HEK293T (cell line): ENCODE measurements around the gene TMEM223.

Source experiments
- CTCF ChIA-PET: fragments of 350-600 bp; formaldehyde crosslinking; extraction: SDS; loops from one replicate; lab custom pipeline; 2021; ENCODE audit warnings: antibody characterized with exemption, inconsistent platforms; lab: Yijun Ruan, JAX
- POLR2A ChIA-PET: fragments of 350-600 bp; formaldehyde crosslinking; extraction: SDS; loops from one replicate; lab custom pipeline; 2020; ENCODE audit warnings: antibody characterized with exemption, inconsistent platforms; lab: Yijun Ruan, JAX
- DNase-seq: peaks from one replicate; pipeline ENCODE4 v3.0.0; 2012; ENCODE audit warnings: mixed read lengths; ENCODE audit errors: extremely low spot score
- ARNT ChIP-seq: fragments of 450-650 bp; IDR thresholded peaks from 2 replicates; pipeline ENCODE4 v1.6.1; 2017; ENCODE audit warnings: mild to moderate bottlenecking
- BHLHE40 ChIP-seq: fragments of 450-650 bp; IDR thresholded peaks from 2 replicates; pipeline ENCODE4 v1.6.1; 2016; ENCODE audit warnings: mild to moderate bottlenecking, moderate library complexity, borderline replicate concordance
- CTBP1 ChIP-seq: fragments of 450-650 bp; IDR thresholded peaks from 2 replicates; pipeline ENCODE4 v1.6.1; 2016; ENCODE audit warnings: borderline replicate concordance
- ELF4 ChIP-seq: fragments of 450-650 bp; IDR thresholded peaks from 2 replicates; pipeline ENCODE4 v1.6.1; 2017; ENCODE audit warnings: antibody characterized with exemption
- FOXA1 ChIP-seq: fragments of 450-650 bp; IDR thresholded peaks from 2 replicates; pipeline ENCODE4 v1.6.1; 2016; ENCODE audit warnings: mild to moderate bottlenecking
- FOXK2 ChIP-seq: fragments of 450-650 bp; IDR thresholded peaks from 2 replicates; pipeline ENCODE4 v1.6.1; 2016; ENCODE audit warnings: mild to moderate bottlenecking
- FOXM1 ChIP-seq: fragments of 450-650 bp; IDR thresholded peaks from 2 replicates; pipeline ENCODE4 v1.6.1; 2017; ENCODE audit warnings: mild to moderate bottlenecking, borderline replicate concordance
- HDGF ChIP-seq: fragments of 450-650 bp; IDR thresholded peaks from 2 replicates; pipeline ENCODE4 v1.6.1; 2017; ENCODE audit warnings: antibody characterized with exemption, borderline replicate concordance
- L3MBTL2 ChIP-seq: fragments of 450-650 bp; conservative IDR thresholded peaks from 2 replicates; pipeline ENCODE4 v1.6.1; 2016; ENCODE audit warnings: mild to moderate bottlenecking
- LEF1 ChIP-seq: fragments of 450-650 bp; IDR thresholded peaks from 2 replicates; pipeline ENCODE4 v1.6.1; 2017; ENCODE audit warnings: mild to moderate bottlenecking, borderline replicate concordance
- NFRKB ChIP-seq: fragments of 450-650 bp; IDR thresholded peaks from 2 replicates; pipeline ENCODE4 v1.6.1; 2016; ENCODE audit warnings: mild to moderate bottlenecking, moderate library complexity
- SP1 ChIP-seq: fragments of 450-650 bp; IDR thresholded peaks from 2 replicates; pipeline ENCODE4 v1.6.1; 2017
- SUZ12 ChIP-seq: fragments of 450-650 bp; IDR thresholded peaks from 2 replicates; pipeline ENCODE4 v1.6.1; 2016; ENCODE audit warnings: mild to moderate bottlenecking
- TARDBP ChIP-seq: fragments of 450-650 bp; IDR thresholded peaks from 2 replicates; pipeline ENCODE4 v1.6.1; 2016
- ZNF384 ChIP-seq: fragments of 450-650 bp; IDR thresholded peaks from 2 replicates; pipeline ENCODE4 v1.6.1; 2016
- TF ChIP-seq, protein P1 (sequence below): fragments of 450-650 bp; IDR thresholded peaks from 2 replicates; pipeline ENCODE4 v1.6.1; 2016

TMEM223 gene

DNA sequence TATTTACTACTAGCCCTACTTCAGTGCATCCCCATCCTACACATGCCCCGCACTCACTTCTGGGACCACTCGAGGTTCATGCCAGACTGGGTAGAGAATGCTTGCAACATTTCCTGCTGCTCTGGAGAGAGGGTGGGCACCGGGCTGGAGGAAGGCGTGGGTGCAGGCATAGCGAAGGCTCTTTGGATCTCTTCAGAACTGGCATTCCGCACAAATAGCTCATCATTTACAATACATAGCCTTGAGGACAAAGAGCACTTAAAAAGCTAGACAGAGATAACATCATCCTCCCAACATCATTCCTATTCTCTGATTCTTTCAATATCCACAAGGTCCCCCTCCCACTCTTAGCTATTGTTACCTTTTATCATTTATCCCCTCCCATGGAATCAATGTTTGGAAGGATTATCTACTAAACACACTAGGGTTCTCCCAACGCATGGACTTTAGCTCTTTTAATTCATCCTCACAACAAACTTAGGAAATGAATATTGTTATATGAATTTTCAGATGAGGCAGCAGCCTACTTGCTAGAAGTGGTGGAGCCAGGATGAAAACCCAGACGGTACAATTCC, 2.5 kb upstream of the TMEM223 start:
- TF ChIP-seq BHLHE40: no peak
- TF ChIP-seq TARDBP: no peak
- no peak for TF ChIP-seq FOXK2
- no peak for TF ChIP-seq ARNT
- ChIA-PET POLR2A (interaction anchor here (1.0 to 2.0 kb wide), 6 partner anchors 10 to 87 kb away, joined by 3 to 5 read pairs (median 5); partner anchors contain the start of genes NXF1 and ZBTB3), CTCF (interaction anchor here (0.6 to 0.8 kb wide), 2 partner anchors 114 to 332 kb away, joined by 3 read pairs; no protein-coding TSS in a partner anchor)
- DNase-seq: no peak

- ChIA-PET CTCF (interaction anchor here (0.5 kb wide), 1 partner anchor 62 kb away, joined by 3 read pairs; no protein-coding TSS in a partner anchor), POLR2A (interaction anchor here (0.6 to 8.8 kb wide), 5 partner anchors 12 to 88 kb away, joined by 3 to 144 read pairs (median 5); partner anchors contain the start of genes TAF6L and WDR74)
- TF ChIP-seq SUZ12 (no peak), ARNT (no peak), FOXA1 (no peak), ZNF384 (no peak), FOXK2 (no peak), FOXM1 (no peak), ELF4 (no peak), NFRKB (no peak), TARDBP (no peak), BHLHE40 (no peak), SP1 (no peak), CTBP1 (no peak), LEF1 (no peak)
- TF ChIP-seq, protein P1, sequence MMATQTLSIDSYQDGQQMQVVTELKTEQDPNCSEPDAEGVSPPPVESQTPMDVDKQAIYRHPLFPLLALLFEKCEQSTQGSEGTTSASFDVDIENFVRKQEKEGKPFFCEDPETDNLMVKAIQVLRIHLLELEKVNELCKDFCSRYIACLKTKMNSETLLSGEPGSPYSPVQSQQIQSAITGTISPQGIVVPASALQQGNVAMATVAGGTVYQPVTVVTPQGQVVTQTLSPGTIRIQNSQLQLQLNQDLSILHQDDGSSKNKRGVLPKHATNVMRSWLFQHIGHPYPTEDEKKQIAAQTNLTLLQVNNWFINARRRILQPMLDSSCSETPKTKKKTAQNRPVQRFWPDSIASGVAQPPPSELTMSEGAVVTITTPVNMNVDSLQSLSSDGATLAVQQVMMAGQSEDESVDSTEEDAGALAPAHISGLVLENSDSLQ: no peak
- no peak for DNase-seq
Measured at GRCh38 chr11:62792202-62792575, 383 bp upstream of the TMEM223 start.

GRCh38 chr11:62789576-62789975, 2.2 kb downstream of the TMEM223 start:
- DNase-seq: no peak
- no peak for TF ChIP-seq FOXA1
- no peak for TF ChIP-seq ARNT
- no peak for TF ChIP-seq TARDBP
- no peak for TF ChIP-seq NFRKB
- TF ChIP-seq CTBP1: no peak
- TF ChIP-seq BHLHE40: no peak
- no peak for TF ChIP-seq SP1
- TF ChIP-seq FOXK2: no peak
- TF ChIP-seq, protein P1: no peak
- no peak for TF ChIP-seq FOXM1
- TF ChIP-seq ZNF384: no peak
- no peak for TF ChIP-seq L3MBTL2
- no peak for TF ChIP-seq HDGF
- ChIA-PET CTCF (no interaction called here), POLR2A (interaction anchor here (0.8 to 8.8 kb wide), 6 partner anchors 15 to 72 kb away, joined by 3 to 144 read pairs (median 6); partner anchors contain the start of genes STX5, WDR74 and ZBTB3)

GRCh38 chr11:62788991-62789390, 2.8 kb downstream of the TMEM223 start:
- ChIA-PET POLR2A (interaction anchor here (0.8 to 8.8 kb wide), 7 partner anchors 15 to 73 kb away, joined by 3 to 144 read pairs (median 7); partner anchors contain the start of genes STX5, WDR74 and ZBTB3), CTCF (interaction anchor here (0.6 to 1.1 kb wide), 2 partner anchors 35 to 42 kb away, joined by 3 read pairs; partner anchors contain the start of gene ZBTB3)
- DNase-seq: no peak
- TF ChIP-seq FOXM1: no peak
- no peak for TF ChIP-seq LEF1
- no peak for TF ChIP-seq ZNF384
- TF ChIP-seq, protein P1: no peak
- TF ChIP-seq HDGF: no peak
- no peak for TF ChIP-seq CTBP1
- no peak for TF ChIP-seq ARNT
- no peak for TF ChIP-seq L3MBTL2
- TF ChIP-seq FOXK2: no peak
- TF ChIP-seq TARDBP: no peak
- TF ChIP-seq NFRKB: no peak
- no peak for TF ChIP-seq FOXA1
- TF ChIP-seq SP1: no peak
- TF ChIP-seq BHLHE40: no peak
- TF ChIP-seq SUZ12: no peak
- no peak for TF ChIP-seq ELF4

GRCh38 chr11:62787005-62787759, 4.6 kb downstream of the TMEM223 start, which contains the start of gene TMEM179B:
Gene TMEM179B, plus strand, starts transcription at chr11:62787402. Its CDS starts 30 bp downstream, at chr11:62787432.
- DNase-seq: peak; percentile 91
- CTCF ChIA-PET: interaction anchor here (0.5 to 2.0 kb wide), 25 partner anchors 10 to 1140 kb away, joined by 3 to 22 read pairs (median 5); partner anchors contain the start of genes BSCL2, GNG3, HNRNPUL2 and STX5
- peak; percentile 81 for TF ChIP-seq ELF4
- TF ChIP-seq CTBP1: no peak
- TF ChIP-seq BHLHE40: no peak
- no peak for TF ChIP-seq SUZ12
- 0 out of 2 replicates have a peak, but pooled peaks have one; percentile 4 for TF ChIP-seq FOXM1
- no peak for TF ChIP-seq FOXK2
- peak; percentile 72 for TF ChIP-seq L3MBTL2
- TF ChIP-seq, protein P1: no peak
- no peak for TF ChIP-seq HDGF
- TF ChIP-seq SP1: no peak
- POLR2A ChIA-PET: interaction anchor here (0.5 to 8.8 kb wide), 24 partner anchors 9 to 165 kb away, joined by 3 to 144 read pairs (median 6); partner anchors contain the start of genes B3GAT3, C11orf98, CSKMT and HNRNPUL2
